Mesendoderm (in vitro differentiated cells): ENCODE data around the gene ESYT2.

ENCODE experiments used
- DNase-seq: peaks from one replicate; pipeline ENCODE4 v3.0.0; 2013
- H2AK5ac ChIP-seq: 2 replicates; pipeline ENCODE4 v1.6.1; 2013; ENCODE audit warnings: low read length, inconsistent platforms
- H2BK120ac ChIP-seq: 2 replicates; pipeline ENCODE4 v1.6.1; 2013; ENCODE audit warnings: low read depth, mild to moderate bottlenecking, low read length, moderate library complexity, mixed read lengths
- H2BK15ac ChIP-seq: replicated peaks from 2 replicates; pipeline ENCODE4 v1.6.1; 2013; ENCODE audit warnings: low read depth, mild to moderate bottlenecking, moderate library complexity
- H2BK5ac ChIP-seq: 2 replicates; pipeline ENCODE4 v1.6.1; 2013; ENCODE audit warnings: low read length, inconsistent platforms
- H3K18ac ChIP-seq: 2 replicates; pipeline ENCODE4 v1.6.1; 2013; ENCODE audit warnings: mild to moderate bottlenecking, low read length, mixed read lengths
- H3K23ac ChIP-seq: one replicate; pipeline ENCODE4 v1.6.1; 2013; ENCODE audit warnings: low read length
- H3K27ac ChIP-seq: 2 replicates; pipeline ENCODE4 v1.5.1; 2013; ENCODE audit warnings: low read depth, mild to moderate bottlenecking, inconsistent platforms, low read length, moderate library complexity
- H3K27me3 ChIP-seq: 2 replicates; pipeline ENCODE4 v1.6.1; 2013; ENCODE audit warnings: low read length, control low read depth, mild to moderate bottlenecking, inconsistent platforms; ENCODE audit not compliant: insufficient read depth, poor library complexity
- H3K36me3 ChIP-seq: 2 replicates; pipeline ENCODE4 v1.6.1; 2013; ENCODE audit warnings: low read length, inconsistent platforms; ENCODE audit not compliant: control insufficient read depth, insufficient read depth
- H3K4ac ChIP-seq: one replicate; pipeline ENCODE4 v1.6.1; 2013; ENCODE audit warnings: low read depth, mild to moderate bottlenecking, low read length, moderate library complexity
- H3K4me1 ChIP-seq: 2 replicates; pipeline ENCODE4 v1.6.1; 2013; ENCODE audit warnings: low read depth, low read length, inconsistent platforms; ENCODE audit not compliant: control insufficient read depth
- H3K4me2 ChIP-seq: 2 replicates; pipeline ENCODE4 v1.6.1; 2013; ENCODE audit warnings: low read length
- H3K4me3 ChIP-seq: 2 replicates; pipeline ENCODE4 v1.5.1; 2013; ENCODE audit warnings: mild to moderate bottlenecking, low read length
- H3K56ac ChIP-seq: one replicate; pipeline ENCODE4 v1.6.1; 2013; ENCODE audit warnings: low read length
- H3K79me1 ChIP-seq: 2 replicates; pipeline ENCODE4 v1.6.1; 2013; ENCODE audit warnings: low read length, inconsistent platforms
- H3K79me2 ChIP-seq: 2 replicates; pipeline ENCODE4 v1.6.1; 2013; ENCODE audit warnings: mild to moderate bottlenecking, low read length; ENCODE audit not compliant: control insufficient read depth, insufficient read depth
- H3K9ac ChIP-seq: 2 replicates; pipeline ENCODE4 v1.6.1; 2013; ENCODE audit warnings: low read length, inconsistent platforms
- H4K5ac ChIP-seq: one replicate; pipeline ENCODE4 v1.6.1; 2013; ENCODE audit warnings: low read length
- H4K8ac ChIP-seq: one replicate; pipeline ENCODE4 v1.6.1; 2013; ENCODE audit warnings: low read depth, mild to moderate bottlenecking, control low read depth, low read length, moderate library complexity
- whole genome bisulfite sequencing: extraction: QIAGEN DNeasy Blood & Tissue Kit; methylation state at CpG from one replicate; pipeline ENCODE4 v1.1.7; 2013; ENCODE audit warnings: low lambda C conversion rate, missing lambda C conversion rate; ENCODE audit not compliant: insufficient coverage; ENCODE audit errors: extremely low coverage; 5-methylcytosine and 5-hydroxymethylcytosine counted together

Gene ESYT2

GRCh38 chr7:158684329-158684728 is 145.0 kb downstream of the ESYT2 start:
- DNase-seq = no peak
- no peak overlapping the region for H3K18ac ChIP-seq
- H3K27me3 ChIP-seq = no peaks in the 10 kb centered on the region
- H3K4ac ChIP-seq = no peak overlapping the region
- no peak overlapping the region for H3K4me2 ChIP-seq
- peaks cover 11% of the 10 kb centered on the region for H3K36me3 ChIP-seq
- no peak overlapping the region for H3K56ac ChIP-seq
- H3K27ac ChIP-seq = no peak overlapping the region
- no peak overlapping the region for H2BK15ac ChIP-seq
- no peaks in the 10 kb centered on the region for H3K79me1 ChIP-seq
- no peak overlapping the region for H3K23ac ChIP-seq
- no peak overlapping the region for H4K8ac ChIP-seq
- no peak overlapping the region for H4K5ac ChIP-seq
- H3K4me3 ChIP-seq = no peak overlapping the region
- no peak overlapping the region for H2BK120ac ChIP-seq
- WGBS = no CpG with 5 or more reads among the region's 1 CpG
- H3K79me2 ChIP-seq = no peaks in the 10 kb centered on the region
- no peak overlapping the region for H2AK5ac ChIP-seq
- no peak overlapping the region for H3K9ac ChIP-seq
- no peaks in the 10 kb centered on the region for H3K4me1 ChIP-seq
- no peak overlapping the region for H2BK5ac ChIP-seq

GRCh38 chr7:158683541-158683940 is 145.8 kb downstream of the ESYT2 start:
- Histone ChIP-seq H3K4me1 (no peaks in the 10 kb centered on the region), H3K79me1 (no peaks in the 10 kb centered on the region), H3K27ac (no peak overlapping the region), H3K36me3 (peaks cover 9% of the 10 kb centered on the region), H2AK5ac (no peak overlapping the region), H3K4me3 (no peak overlapping the region), H3K4me2 (no peak overlapping the region), H2BK120ac (no peak overlapping the region), H3K9ac (no peak overlapping the region), H3K27me3 (no peaks in the 10 kb centered on the region), H3K56ac (no peak overlapping the region), H3K4ac (no peak overlapping the region), H2BK15ac (no peak overlapping the region), H3K23ac (no peak overlapping the region), H2BK5ac (no peak overlapping the region), H3K18ac (no peak overlapping the region), H4K8ac (no peak overlapping the region), H4K5ac (no peak overlapping the region), H3K79me2 (no peaks in the 10 kb centered on the region)
- no CpG with 5 or more reads among the region's 2 CpGs for WGBS
- no peak for DNase-seq

- H2BK120ac ChIP-seq = no peak overlapping the region
- H2BK15ac ChIP-seq = no peak overlapping the region
- no peaks in the 10 kb centered on the region for H3K27me3 ChIP-seq
- H3K23ac ChIP-seq = no peak overlapping the region
- H3K4me1 ChIP-seq = no peaks in the 10 kb centered on the region
- H3K18ac ChIP-seq = no peak overlapping the region
- no peak overlapping the region for H4K8ac ChIP-seq
- no peak overlapping the region for H3K9ac ChIP-seq
- H3K79me2 ChIP-seq = no peaks in the 10 kb centered on the region
- no peak overlapping the region for H3K4me3 ChIP-seq
- H3K79me1 ChIP-seq = no peaks in the 10 kb centered on the region
- H3K56ac ChIP-seq = no peak overlapping the region
- peaks cover 6% of the 10 kb centered on the region for H3K36me3 ChIP-seq
- H2BK5ac ChIP-seq = no peak overlapping the region
- H3K27ac ChIP-seq = no peak overlapping the region
- H4K5ac ChIP-seq = no peak overlapping the region
- no peak overlapping the region for H2AK5ac ChIP-seq
- no peak overlapping the region for H3K4ac ChIP-seq
- DNase-seq = no peak
- H3K4me2 ChIP-seq = no peak overlapping the region
Observed at GRCh38 chr7:158682456-158682855, 146.9 kb downstream of the ESYT2 start.
